ENCODE results near the gene CA11.
"Not testable (repeated sequence)": the region's sequence is repeated elsewhere in the genome, so short reads cannot be mapped to it uniquely, and the experiment has no call there.

Gene CA11

GRCh38 chr19:48669903-48670668 lies 24.1 kb upstream of the CA11 start:
- no peak for DNase-seq

DNA sequence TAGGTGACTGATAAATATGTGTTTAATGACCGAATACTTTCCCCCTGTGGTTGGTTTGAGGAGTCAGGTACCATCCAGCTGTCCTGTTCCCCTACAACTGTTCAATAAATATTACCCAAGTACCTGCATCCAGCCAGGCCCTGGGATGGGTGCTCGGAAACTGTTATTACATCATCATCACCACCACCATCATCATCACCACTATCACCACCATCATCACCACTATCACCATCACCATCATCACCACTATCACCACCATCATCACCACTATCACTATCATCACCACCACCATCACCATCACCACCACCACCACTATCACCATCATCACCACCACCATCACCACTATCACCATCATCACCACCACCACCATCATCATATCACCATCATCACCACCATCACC lies 22.8 kb upstream of the CA11 start:
- DNase-seq = no peak

DNA sequence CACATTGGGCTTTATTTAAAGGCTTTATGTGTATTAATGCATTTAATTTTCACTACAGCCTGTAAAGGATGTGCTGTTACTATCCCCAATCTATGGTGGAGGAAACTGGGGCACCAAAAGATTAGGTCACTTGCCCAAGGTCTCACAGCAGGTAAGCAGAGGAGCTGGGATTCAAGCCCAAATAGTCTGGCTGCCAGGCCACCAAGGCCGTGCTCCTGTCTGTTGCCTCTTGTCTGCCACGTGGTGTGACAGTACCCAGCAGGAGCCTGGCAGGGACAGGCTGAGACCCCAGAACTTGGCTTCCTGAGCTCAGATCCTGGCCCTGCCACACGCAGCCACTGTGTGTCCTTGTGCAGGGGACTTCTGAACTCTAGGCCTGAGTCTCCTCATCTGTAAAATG lies 22.3 kb upstream of the CA11 start:
- no peak for DNase-seq

GRCh38 chr19:48665786-48666185 lies 19.8 kb upstream of the CA11 start:
- DNase-seq = no peak

- DNase-seq = no peak
Observed at GRCh38 chr19:48664476-48664875, 18.5 kb upstream of the CA11 start.

GRCh38 chr19:48663667-48664066 lies 17.7 kb upstream of the CA11 start:
- no peak for DNase-seq

GRCh38 chr19:48661711-48662090 lies 15.7 kb upstream of the CA11 start:
- DNase-seq = no peak

- peak; percentile 95 for DNase-seq
Observed at GRCh38 chr19:48660852-48661710, 15.1 kb upstream of the CA11 start.

DNA sequence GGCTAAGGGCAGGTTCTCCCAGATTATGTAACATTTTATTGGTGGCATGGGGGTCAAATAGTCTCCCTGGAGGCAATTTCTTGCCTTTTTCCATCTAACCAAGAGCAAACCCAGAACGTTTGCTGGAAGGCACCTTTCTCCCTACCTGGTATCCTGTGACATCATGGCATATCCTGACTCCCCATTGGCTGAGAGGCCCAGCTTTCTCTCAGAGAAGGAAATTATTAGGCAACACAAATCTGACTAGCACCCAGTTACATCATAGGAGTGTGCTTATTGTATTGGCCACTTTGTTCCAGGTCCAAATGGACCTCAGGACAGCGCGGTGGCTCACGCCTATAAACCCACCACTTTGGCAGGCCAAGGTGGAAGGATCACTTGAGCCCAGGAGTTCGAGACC lies 13.8 kb upstream of the CA11 start:
- DNase-seq = peak; percentile 77

DNA sequence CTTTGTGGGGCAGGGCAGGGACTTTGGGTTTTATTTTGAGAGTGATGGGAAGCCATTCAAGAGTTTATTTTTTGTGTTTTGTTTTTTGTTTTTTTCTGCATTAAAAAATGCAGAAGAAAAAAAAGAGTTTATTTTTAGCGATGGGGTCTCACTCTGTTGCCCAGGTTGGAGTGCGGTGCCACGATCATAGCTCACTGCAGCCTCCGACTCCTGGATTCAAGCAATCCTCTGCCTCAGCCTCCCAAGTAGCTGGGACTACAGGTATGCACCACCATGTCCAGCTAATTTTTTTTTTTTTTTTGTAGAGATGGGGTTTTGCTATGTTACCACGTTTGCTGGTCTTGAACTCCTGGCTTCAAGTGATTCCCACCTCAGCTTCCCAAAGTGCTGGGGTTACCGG lies 12.5 kb upstream of the CA11 start:
- no peak for DNase-seq

DNA sequence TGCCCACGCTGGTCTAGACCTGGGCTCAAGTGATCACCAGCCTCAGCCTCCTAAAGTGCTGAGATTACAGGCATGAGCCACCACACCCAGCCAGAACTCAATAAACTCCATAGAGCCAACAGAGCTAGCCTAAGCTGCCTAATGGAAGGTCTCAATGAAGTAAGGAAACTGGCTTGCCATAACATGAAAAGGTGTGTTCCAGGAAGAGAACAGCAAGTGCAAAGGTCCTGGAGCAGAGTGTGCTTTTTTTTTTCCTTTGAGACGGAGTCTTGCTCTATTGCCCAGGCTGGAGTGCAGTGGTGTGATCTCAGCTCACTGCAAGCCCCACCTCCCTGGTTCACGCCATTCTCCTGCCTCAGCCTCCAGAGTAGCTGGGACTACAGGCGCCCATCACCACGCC lies 11.8 kb upstream of the CA11 start:
- DNase-seq = not testable (repeated sequence)

DNA sequence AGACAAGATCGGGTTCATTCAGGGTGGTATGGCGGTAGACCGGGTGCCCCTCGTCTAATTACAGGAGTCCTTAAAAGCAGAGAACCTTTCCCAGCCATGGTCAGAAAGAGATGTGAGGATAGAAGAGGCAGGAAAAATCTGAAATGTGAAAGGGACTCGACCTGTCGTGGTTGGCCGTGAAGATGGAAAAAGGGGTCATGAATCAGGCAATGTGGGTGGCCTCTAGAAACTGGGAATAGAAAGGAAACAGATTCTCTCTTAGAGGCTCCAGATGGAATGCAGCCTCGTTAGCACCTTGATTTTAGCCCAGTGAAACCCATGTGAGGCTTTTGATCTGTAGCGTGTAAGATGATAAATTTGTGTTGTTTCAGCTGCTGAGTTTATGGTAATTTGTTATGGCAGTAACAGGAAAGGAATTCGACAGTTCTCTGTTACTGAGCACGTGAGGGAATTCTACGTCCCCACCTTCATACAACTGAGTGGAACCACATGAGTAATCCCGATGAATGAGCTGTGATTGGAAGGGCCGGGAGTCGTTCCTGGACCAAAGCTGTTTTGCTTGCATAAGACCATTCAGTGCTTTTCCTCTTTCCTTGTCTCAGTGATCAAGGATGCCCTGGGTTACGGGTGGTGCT lies 11.0 kb upstream of the CA11 start:
- no peak for DNase-seq

DNA sequence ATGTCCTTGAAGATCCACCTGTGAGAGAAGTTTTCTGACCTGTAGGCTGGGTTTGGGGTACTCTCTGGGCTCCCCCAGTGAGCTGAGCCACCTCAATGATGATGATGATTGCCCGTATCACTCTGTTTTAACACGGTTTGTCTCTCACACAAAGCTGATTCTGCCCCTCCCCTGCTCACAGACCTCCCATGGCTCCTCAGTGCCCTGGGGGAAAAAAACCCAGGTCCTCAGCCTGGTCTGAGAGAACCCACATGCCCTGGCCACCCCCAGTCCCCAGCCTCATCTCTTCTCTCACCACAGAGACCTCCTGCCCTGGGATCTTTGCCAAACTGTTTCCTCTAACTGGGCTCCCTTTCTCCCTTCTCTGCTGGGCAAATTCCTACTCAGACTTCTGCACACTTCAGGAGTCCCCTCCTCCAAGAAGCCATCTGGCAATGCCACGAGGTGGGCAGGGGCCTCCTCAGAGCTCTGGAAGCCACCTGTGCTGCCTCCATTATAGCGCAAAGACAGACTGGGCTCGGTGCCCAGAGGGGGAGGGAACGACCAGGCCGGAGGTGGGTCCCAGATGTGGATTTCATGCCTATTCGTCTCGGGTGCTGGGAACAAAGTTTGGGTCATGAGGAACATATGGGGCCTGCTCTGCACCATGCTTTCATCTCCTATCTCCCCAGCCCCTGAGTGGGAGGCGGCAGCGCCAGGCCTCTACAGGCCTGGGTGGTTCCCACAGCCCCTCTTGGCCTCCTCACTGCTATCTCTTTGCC lies 8.5 kb upstream of the CA11 start:
- no peak for DNase-seq

- DNase-seq = peak; percentile 42
Observed at GRCh38 chr19:48651683-48652048, 5.7 kb upstream of the CA11 start.

DNA sequence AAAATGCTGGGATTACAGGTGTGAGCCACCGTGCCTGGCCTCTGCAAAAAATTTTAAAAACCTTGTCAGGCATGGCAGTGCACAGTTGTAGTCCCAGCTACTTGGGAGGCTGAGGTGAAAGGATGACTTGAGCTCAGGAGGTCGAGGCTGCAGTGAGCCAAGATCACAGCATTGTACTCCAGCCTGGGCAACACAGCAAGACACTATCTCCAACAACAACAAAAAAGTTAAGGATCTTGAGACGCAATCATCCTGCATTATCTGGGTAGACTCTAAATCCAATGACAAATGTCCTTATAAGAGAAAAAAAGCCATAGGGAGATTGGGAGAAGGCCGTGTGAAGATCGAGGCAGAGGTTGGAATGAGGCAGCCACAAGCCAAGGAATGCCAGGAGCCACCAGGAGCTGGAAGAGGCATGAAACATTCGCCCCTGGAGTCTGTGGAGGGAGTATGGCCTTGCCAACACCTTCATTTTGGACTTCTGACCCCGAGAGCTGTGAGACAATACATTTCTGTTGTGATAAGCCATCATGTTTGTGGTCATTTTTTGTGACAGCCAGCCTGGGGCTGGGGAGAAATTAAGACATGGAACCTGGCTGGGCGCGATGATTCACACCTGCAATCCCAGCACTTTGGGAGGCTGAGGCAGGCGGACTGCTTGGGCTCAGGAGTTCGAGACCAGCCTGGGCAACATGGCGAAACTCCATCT lies 5.1 kb upstream of the CA11 start:
- no peak for DNase-seq

DNA sequence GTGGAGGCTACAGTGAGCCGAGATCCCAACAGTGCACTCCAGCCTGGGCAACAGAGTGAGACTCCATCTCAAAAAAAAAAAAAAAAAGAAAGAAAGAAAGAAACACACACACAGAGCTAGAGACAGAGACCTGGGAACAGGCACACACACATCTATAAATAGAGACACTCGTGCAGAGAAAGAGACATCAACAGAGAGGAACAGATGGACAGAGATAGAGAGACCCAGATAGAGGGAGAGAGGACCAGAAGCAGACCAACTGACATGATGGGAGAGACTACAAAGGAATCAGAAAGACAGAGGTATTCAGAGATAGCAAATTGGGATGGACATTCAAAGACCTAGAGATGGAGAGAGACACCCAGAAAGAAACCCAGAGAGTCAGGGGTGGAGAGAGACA lies 2.1 kb upstream of the CA11 start:
- DNase-seq = no peak

DNA sequence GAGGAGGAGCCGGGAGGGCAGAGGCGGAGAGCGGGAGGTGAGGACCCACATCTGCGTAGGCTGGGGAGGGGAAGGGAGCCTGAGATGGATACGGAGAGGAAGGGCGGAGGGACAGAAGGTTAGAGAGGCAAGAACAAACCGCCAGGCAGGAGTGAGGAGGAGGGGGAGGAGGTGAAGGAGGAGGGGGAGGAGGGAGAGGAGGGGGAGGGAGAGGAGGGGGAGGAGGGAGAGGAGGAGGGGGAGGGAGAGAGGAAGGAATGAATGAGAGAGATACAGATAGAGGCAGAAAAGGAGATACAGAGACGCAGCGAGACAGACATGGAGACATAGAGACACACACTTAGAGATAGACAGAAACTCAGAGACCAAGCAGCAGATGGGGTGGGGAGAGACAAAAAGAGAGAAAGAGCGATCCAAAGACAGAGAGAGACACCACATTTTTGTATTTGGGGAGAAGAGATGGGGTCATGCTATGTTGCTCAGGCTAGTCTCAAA lies 782 bp upstream of the CA11 start:
- DNase-seq = no peak

GRCh38 chr19:48645620-48646000 lies 377 bp downstream of the CA11 start:
- DNase-seq = no peak

DNA sequence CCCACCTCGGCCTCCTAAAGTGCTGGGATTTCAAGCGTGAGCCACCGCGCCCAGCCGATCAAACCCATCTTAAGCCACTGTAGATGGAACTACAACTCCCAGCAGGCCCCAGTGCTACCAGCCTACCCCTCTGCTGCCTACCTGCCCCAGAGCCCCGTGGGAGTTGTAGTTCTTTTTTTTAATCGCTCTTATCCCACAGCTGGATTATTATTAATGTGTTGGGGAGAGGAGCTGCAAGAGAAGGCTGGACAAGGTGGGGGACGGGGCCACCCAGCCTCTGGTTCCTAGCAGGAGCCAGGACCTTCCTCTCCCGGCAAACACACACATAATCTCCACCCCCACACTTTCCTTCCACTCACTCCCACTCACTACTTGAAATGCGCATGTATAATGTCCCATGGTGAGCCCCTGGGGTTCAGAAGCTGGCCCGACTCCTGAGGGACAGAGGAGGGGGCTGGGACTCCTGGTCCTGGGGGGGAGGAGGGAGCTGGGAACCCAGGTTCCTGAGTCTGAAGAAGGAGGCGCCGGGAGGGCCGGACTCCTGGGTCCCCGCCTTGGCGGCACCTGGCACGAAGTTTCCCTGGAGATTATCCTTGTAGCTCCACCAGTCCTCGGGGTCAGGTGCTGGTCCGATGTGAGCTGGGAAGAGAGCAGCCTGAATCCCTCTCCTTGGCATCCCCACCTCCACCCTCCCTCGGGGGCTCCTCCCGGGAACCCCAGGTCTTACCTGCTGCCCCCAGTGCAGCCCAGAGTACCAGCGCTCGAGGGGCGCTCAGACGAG lies 958 bp downstream of the CA11 start:
- peak; percentile 71 for DNase-seq

GRCh38 chr19:48644355-48644754 lies 1.6 kb downstream of the CA11 start:
- no peak for DNase-seq

- no peak for DNase-seq
Observed at GRCh38 chr19:48642862-48643261, 3.1 kb downstream of the CA11 start.

DNA sequence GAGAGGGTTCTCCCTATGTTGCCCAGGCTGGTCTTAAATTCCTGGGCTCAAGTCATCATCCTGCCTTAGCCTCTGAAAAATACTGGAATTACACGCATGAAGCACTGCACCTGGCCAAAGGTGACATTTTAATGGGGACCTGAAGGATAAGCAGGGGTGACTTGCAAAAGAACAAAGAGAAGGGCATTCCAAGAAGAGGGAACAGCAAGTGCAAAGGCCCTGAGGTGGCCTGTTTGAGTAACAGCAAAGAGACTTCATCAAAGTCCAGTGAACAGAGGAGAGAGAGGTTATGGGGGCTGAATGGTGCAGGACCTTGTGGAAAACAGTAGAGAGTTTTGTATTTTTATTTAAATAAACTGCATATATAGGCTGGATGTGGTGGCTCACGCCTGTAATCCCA lies 4.1 kb downstream of the CA11 start:
- DNase-seq = no peak
